Activated T-helper 1 cell treated with anti-CD3 and anti-CD28 coated beads, Interleukin-12 subunit alpha, Interleukin-12 subunit beta, Interleukin-2, Interleukin-4 antibody, amounts not matched to agents 30 ng/mL and 10 ng/mL and 1 ng/mL, durations not matched to agents 14 hours and 24 hours and 36 hours (primary cell): ENCODE measurements around the gene SAMD4A. TPM values are rescaled to one million over a fixed set of nuclear protein-coding genes. Genes with fewer than 3 reads are reported as not detected.
"Not testable (repeated sequence)": the region's sequence is repeated elsewhere in the genome, so short reads cannot be mapped to it uniquely, and the experiment has no call there.

Source experiments
- DNase-seq: peaks from one replicate; pipeline ENCODE4 v3.0.0; 2021; ENCODE audit warnings: low spot score
- H3K27ac Mint-ChIP-seq: one replicate; pipeline ENCODE4 v1.8.0; 2021; ENCODE audit warnings: mild to moderate bottlenecking, mixed read lengths
- H3K27me3 Mint-ChIP-seq: one replicate; pipeline ENCODE4 v1.8.0; 2022; ENCODE audit warnings: mild to moderate bottlenecking, moderate library complexity, mixed read lengths; ENCODE audit not compliant: insufficient read depth
- H3K36me3 Mint-ChIP-seq: one replicate; pipeline ENCODE4 v1.8.0; 2021; ENCODE audit warnings: low read depth, mixed read lengths
- H3K4me1 Mint-ChIP-seq: one replicate; pipeline ENCODE4 v1.8.0; 2021; ENCODE audit warnings: low read depth, mixed read lengths
- H3K4me3 Mint-ChIP-seq: one replicate; pipeline ENCODE4 v1.8.0; 2021; ENCODE audit warnings: mild to moderate bottlenecking, moderate library complexity, mixed read lengths
- H3K9me3 Mint-ChIP-seq: one replicate; pipeline ENCODE4 v1.8.0; 2021; ENCODE audit warnings: mixed read lengths
- intact Hi-C: fragments of 100-400 bp; cut with micrococcal nuclease; formaldehyde crosslinking; loops from one replicate; pipeline ENCODE4 v1.15.1; 2024
- total RNA-seq: library from RNA; stranded (reverse); gene quantifications from 2 replicates; pipeline ENCODE4 v1.2.3, GENCODE V29; 2022

The SAMD4A gene
- total RNA-seq, 1 donor from 2014 or later: 1.8 TPM

- no peaks in the 10 kb centered on the region for H3K9me3 Mint-ChIP-seq
- H3K4me1 Mint-ChIP-seq: peaks cover 46% of the 10 kb centered on the region
- intact Hi-C loops: loop anchor here (1.0 kb wide), 1 partner anchor 36 kb away; no protein-coding TSS in a partner anchor
- no peak overlapping the region for H3K4me3 Mint-ChIP-seq
- H3K36me3 Mint-ChIP-seq: no peaks in the 10 kb centered on the region
- peak overlapping the region; percentile 37 for H3K27ac Mint-ChIP-seq
- H3K27me3 Mint-ChIP-seq: peaks cover 35% of the 10 kb centered on the region
- no peak for DNase-seq
Observed at GRCh38 chr14:54737132-54737711, 170.3 kb downstream of the SAMD4A start.

- Mint-ChIP-seq H3K9me3 (no peaks in the 10 kb centered on the region), H3K27me3 (peaks cover 32% of the 10 kb centered on the region), H3K4me1 (peaks cover 54% of the 10 kb centered on the region), H3K36me3 (no peaks in the 10 kb centered on the region), H3K4me3 (no peak overlapping the region), H3K27ac (no peak overlapping the region)
- DNase-seq: no peak
- intact Hi-C loops: loop anchor here (1.0 kb wide), 1 partner anchor 8 kb away; no protein-coding TSS in a partner anchor
Observed at GRCh38 chr14:54738009-54738408, 171.1 kb downstream of the SAMD4A start.

- Mint-ChIP-seq H3K4me3 (no peak overlapping the region), H3K36me3 (no peaks in the 10 kb centered on the region), H3K27me3 (peaks cover 30% of the 10 kb centered on the region), H3K9me3 (no peaks in the 10 kb centered on the region), H3K27ac (no peak overlapping the region), H3K4me1 (peaks cover 56% of the 10 kb centered on the region)
- intact Hi-C loops: no loop called here
- no peak for DNase-seq
Observed at GRCh38 chr14:54739514-54739913, 172.6 kb downstream of the SAMD4A start.

GRCh38 chr14:54742492-54743350, 175.8 kb downstream of the SAMD4A start:
- Mint-ChIP-seq H3K9me3 (no peaks in the 10 kb centered on the region), H3K36me3 (no peaks in the 10 kb centered on the region), H3K27me3 (peaks cover 27% of the 10 kb centered on the region), H3K27ac (no peak overlapping the region), H3K4me3 (peak overlapping the region; percentile 10), H3K4me1 (peaks cover 41% of the 10 kb centered on the region)
- intact Hi-C loops: loop anchor here (2.0 kb wide), 2 partner anchors 14 to 34 kb away; no protein-coding TSS in a partner anchor
- no peak for DNase-seq

- no peak overlapping the region for H3K4me3 Mint-ChIP-seq
- peaks cover 34% of the 10 kb centered on the region for H3K4me1 Mint-ChIP-seq
- no peaks in the 10 kb centered on the region for H3K36me3 Mint-ChIP-seq
- no peaks in the 10 kb centered on the region for H3K9me3 Mint-ChIP-seq
- H3K27me3 Mint-ChIP-seq: peaks cover 27% of the 10 kb centered on the region
- no peak for DNase-seq
- intact Hi-C loops: loop anchor here (2.0 kb wide), 2 partner anchors 15 to 35 kb away; no protein-coding TSS in a partner anchor
- H3K27ac Mint-ChIP-seq: no peak overlapping the region
Observed at GRCh38 chr14:54743382-54743781, 176.5 kb downstream of the SAMD4A start.

GRCh38 chr14:54746019-54746418, 179.1 kb downstream of the SAMD4A start:
- Mint-ChIP-seq H3K4me1 (peaks cover 30% of the 10 kb centered on the region), H3K36me3 (no peaks in the 10 kb centered on the region), H3K9me3 (no peaks in the 10 kb centered on the region), H3K4me3 (no peak overlapping the region), H3K27ac (no peak overlapping the region), H3K27me3 (peaks cover 26% of the 10 kb centered on the region)
- DNase-seq: no peak
- intact Hi-C loops: no loop called here

GRCh38 chr14:54747616-54748015, 180.7 kb downstream of the SAMD4A start:
- intact Hi-C loops: no loop called here
- Mint-ChIP-seq H3K4me1 (peaks cover 15% of the 10 kb centered on the region), H3K4me3 (no peak overlapping the region), H3K36me3 (no peaks in the 10 kb centered on the region), H3K9me3 (no peaks in the 10 kb centered on the region), H3K27me3 (peaks cover 20% of the 10 kb centered on the region), H3K27ac (no peak overlapping the region)
- no peak for DNase-seq

GRCh38 chr14:54749180-54749579, 182.3 kb downstream of the SAMD4A start:
- intact Hi-C loops: no loop called here
- Mint-ChIP-seq H3K4me3 (no peak overlapping the region), H3K36me3 (no peaks in the 10 kb centered on the region), H3K27ac (no peak overlapping the region), H3K27me3 (peaks cover 16% of the 10 kb centered on the region), H3K4me1 (no peaks in the 10 kb centered on the region), H3K9me3 (no peaks in the 10 kb centered on the region)
- no peak for DNase-seq

- no peak for DNase-seq
- H3K27me3 Mint-ChIP-seq: peaks cover 19% of the 10 kb centered on the region
- intact Hi-C loops: no loop called here
- no peak overlapping the region for H3K4me3 Mint-ChIP-seq
- no peaks in the 10 kb centered on the region for H3K9me3 Mint-ChIP-seq
- no peak overlapping the region for H3K27ac Mint-ChIP-seq
- no peaks in the 10 kb centered on the region for H3K4me1 Mint-ChIP-seq
- H3K36me3 Mint-ChIP-seq: no peaks in the 10 kb centered on the region
Observed at GRCh38 chr14:54749727-54750126, 182.8 kb downstream of the SAMD4A start.

- DNase-seq, H3K9me3 Mint-ChIP-seq, H3K36me3 Mint-ChIP-seq, H3K4me3 Mint-ChIP-seq, intact Hi-C loops, H3K27ac Mint-ChIP-seq, H3K4me1 Mint-ChIP-seq: not testable (repeated sequence)
- peaks cover 17% of the 10 kb centered on the region for H3K27me3 Mint-ChIP-seq
Observed at GRCh38 chr14:54752611-54753010, 185.7 kb downstream of the SAMD4A start.

GRCh38 chr14:54753396-54753795, 186.5 kb downstream of the SAMD4A start:
- H3K36me3 Mint-ChIP-seq, H3K27ac Mint-ChIP-seq, intact Hi-C loops, H3K4me1 Mint-ChIP-seq, H3K4me3 Mint-ChIP-seq, DNase-seq, H3K9me3 Mint-ChIP-seq: not testable (repeated sequence)
- H3K27me3 Mint-ChIP-seq: peaks cover 17% of the 10 kb centered on the region

GRCh38 chr14:54754116-54754622, 187.2 kb downstream of the SAMD4A start:
- Mint-ChIP-seq H3K4me1 (peaks cover 10% of the 10 kb centered on the region), H3K36me3 (no peaks in the 10 kb centered on the region), H3K4me3 (no peak overlapping the region), H3K27me3 (peaks cover 17% of the 10 kb centered on the region), H3K9me3 (no peaks in the 10 kb centered on the region), H3K27ac (no peak overlapping the region)
- DNase-seq: no peak
- intact Hi-C loops: no loop called here
